Mononuclear cell (primary cell): ENCODE data around the gene TMTC3. TPM values are rescaled to one million over a fixed set of nuclear protein-coding genes. Genes with fewer than 3 reads are reported as not detected.

Source experiments
- H3K27me3 ChIP-seq: 2 replicates; pipeline ENCODE4 v1.6.0; 2011; ENCODE audit warnings: low read length, control low read depth; ENCODE audit not compliant: insufficient read depth
- H3K4me1 ChIP-seq: 2 replicates; pipeline ENCODE4 v1.5.1; 2011; ENCODE audit warnings: mild to moderate bottlenecking, low read length, control low read depth; ENCODE audit not compliant: insufficient read depth
- H3K4me3 ChIP-seq: 2 replicates; pipeline ENCODE4 v1.5.1; 2011; ENCODE audit warnings: mild to moderate bottlenecking, low read length, moderate library complexity
- H3K9me3 ChIP-seq: 2 replicates; pipeline ENCODE4 v1.5.1; 2011; ENCODE audit warnings: low read depth, mild to moderate bottlenecking, control low read depth, low read length
- total RNA-seq: library from RNA; depleted of rRNA; stranded (reverse); fragments of >200 nt; gene quantifications from one replicate; pipeline ENCODE4 v1.2.3, GENCODE V29; 2012

TMTC3 gene
- total RNA-seq, 1 donor: 9.2 TPM

DNA sequence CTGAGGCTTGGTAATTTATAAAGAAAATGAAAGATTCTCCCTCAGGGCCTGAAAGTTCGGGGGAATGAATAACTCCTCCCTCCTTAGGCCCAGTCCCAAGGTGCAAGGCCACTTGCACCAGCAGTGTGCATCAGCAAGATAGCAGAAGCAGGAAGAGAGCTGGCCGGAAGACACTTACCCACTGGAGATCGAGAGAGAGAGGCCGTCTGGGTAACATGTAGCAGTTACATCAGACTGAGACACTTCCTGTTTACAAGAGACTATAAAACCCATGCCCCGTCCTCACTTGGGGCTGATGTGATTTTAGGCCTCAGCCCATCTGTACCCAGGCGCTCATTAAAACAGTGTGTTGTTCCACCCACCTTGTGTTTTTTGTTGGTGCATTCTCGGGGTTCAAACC is 85.2 kb downstream of the TMTC3 start:
- no peak overlapping the region for H3K4me3 ChIP-seq
- no peaks in the 10 kb centered on the region for H3K27me3 ChIP-seq
- no peaks in the 10 kb centered on the region for H3K9me3 ChIP-seq
- H3K4me1 ChIP-seq: no peaks in the 10 kb centered on the region

- Histone ChIP-seq H3K4me1 (no peaks in the 10 kb centered on the region), H3K9me3 (no peaks in the 10 kb centered on the region), H3K27me3 (no peaks in the 10 kb centered on the region), H3K4me3 (no peak overlapping the region)
Measured at GRCh38 chr12:88227871-88228270, 85.8 kb downstream of the TMTC3 start.

- H3K27me3 ChIP-seq: no peaks in the 10 kb centered on the region
- H3K9me3 ChIP-seq: no peaks in the 10 kb centered on the region
Measured at GRCh38 chr12:88228720-88229119, 86.6 kb downstream of the TMTC3 start.

DNA sequence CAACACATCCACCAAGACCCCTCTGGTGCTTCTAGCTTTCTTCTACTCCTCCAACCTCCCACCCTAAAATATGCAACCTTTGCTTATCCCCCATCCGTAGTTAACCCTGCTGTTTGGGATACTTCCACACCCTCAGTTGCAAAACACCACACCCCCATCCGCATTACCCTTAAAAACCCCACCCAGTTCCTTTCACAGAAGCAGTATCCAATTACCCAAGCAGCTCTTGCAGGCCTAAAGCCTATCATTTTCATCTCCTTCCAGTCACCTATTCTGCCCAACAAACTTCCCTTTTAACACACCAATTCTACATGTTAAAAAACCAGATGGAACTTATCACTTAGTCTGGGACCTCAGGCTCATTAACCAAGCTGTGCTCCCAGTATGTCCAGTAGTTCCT is 88.2 kb downstream of the TMTC3 start:
- no peak overlapping the region for H3K4me3 ChIP-seq
- no peaks in the 10 kb centered on the region for H3K27me3 ChIP-seq
- no peaks in the 10 kb centered on the region for H3K4me1 ChIP-seq
- no peaks in the 10 kb centered on the region for H3K9me3 ChIP-seq

More at GRCh38 chr12:88228720-88229119, 86.6 kb downstream of the TMTC3 start:
- no peaks in the 10 kb centered on the region for H3K4me1 ChIP-seq
- no peak overlapping the region for H3K4me3 ChIP-seq

- Histone ChIP-seq H3K4me3 (no peak overlapping the region), H3K4me1 (no peaks in the 10 kb centered on the region), H3K9me3 (no peaks in the 10 kb centered on the region), H3K27me3 (no peaks in the 10 kb centered on the region)
Measured at GRCh38 chr12:88235183-88235833, 93.2 kb downstream of the TMTC3 start.

DNA sequence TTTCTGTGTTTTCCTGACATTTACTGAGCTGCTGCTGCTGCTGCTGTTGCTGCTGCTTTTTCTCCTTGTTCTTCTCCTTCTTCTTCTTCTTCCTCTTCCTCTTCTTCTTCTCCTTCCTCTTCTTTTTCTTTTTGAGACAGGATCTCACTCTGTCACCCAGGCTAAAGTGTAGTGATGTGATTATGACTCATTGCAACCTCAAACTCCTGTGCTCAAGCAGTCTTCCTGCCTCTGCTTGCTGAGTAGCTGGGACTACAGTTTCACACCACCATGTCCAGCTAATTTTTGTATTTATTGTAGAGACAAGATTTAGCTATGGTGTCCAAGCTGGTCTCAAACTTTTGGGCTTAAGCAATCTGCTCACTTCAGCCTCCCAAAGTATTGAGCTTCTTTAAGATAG is 95.8 kb downstream of the TMTC3 start:
- no peaks in the 10 kb centered on the region for H3K4me1 ChIP-seq
- no peaks in the 10 kb centered on the region for H3K9me3 ChIP-seq
- H3K27me3 ChIP-seq: no peaks in the 10 kb centered on the region
- no peak overlapping the region for H3K4me3 ChIP-seq

DNA sequence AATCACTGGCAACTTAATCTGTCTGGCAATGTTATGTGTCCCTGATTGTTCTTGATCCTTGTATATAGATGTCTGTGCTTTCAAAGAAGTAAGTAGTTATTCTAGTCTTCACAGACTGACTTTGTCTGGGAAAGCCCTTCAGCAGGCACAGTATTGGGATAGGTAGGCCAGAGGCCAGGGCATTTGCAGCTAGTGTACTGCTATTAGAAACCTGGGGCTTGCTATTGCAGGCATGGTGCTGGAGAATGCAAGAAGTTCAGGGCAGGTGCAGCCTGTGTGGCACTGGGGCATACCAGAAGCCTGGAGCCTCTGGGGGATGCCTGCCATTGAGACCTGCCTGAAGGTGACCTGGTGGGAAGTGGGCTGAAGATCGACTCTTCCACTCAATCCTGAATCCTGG is 96.3 kb downstream of the TMTC3 start:
- H3K27me3 ChIP-seq: no peaks in the 10 kb centered on the region
- H3K9me3 ChIP-seq: no peaks in the 10 kb centered on the region
- H3K4me1 ChIP-seq: no peaks in the 10 kb centered on the region
- no peak overlapping the region for H3K4me3 ChIP-seq

- Histone ChIP-seq H3K27me3 (no peaks in the 10 kb centered on the region), H3K4me3 (no peak overlapping the region), H3K9me3 (no peaks in the 10 kb centered on the region), H3K4me1 (no peaks in the 10 kb centered on the region)
Measured at GRCh38 chr12:88241862-88242570, 99.9 kb downstream of the TMTC3 start.

DNA sequence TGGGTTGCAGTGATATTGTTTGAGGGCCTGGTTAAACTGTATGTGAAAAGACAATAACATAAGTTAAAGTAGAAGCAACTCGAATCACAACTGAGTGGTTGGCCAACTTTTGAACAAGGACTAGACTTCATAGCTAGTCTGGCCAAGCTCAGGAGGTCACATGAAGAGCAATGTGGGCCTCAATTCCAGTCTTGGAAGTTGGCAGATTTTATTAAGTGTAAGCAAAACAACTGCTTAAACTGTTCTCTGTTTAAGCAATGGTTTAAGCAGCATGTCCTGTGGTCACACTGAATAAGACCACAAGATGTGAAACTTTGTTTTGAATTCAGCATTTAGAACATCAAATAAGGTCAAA is 100.4 kb downstream of the TMTC3 start:
- no peaks in the 10 kb centered on the region for H3K4me1 ChIP-seq
- H3K27me3 ChIP-seq: no peaks in the 10 kb centered on the region
- H3K4me3 ChIP-seq: no peak overlapping the region
- no peaks in the 10 kb centered on the region for H3K9me3 ChIP-seq

- H3K4me3 ChIP-seq: no peak overlapping the region
- no peaks in the 10 kb centered on the region for H3K27me3 ChIP-seq
- no peaks in the 10 kb centered on the region for H3K4me1 ChIP-seq
- H3K9me3 ChIP-seq: no peaks in the 10 kb centered on the region
Measured at GRCh38 chr12:88242939-88243338, 100.8 kb downstream of the TMTC3 start.

DNA sequence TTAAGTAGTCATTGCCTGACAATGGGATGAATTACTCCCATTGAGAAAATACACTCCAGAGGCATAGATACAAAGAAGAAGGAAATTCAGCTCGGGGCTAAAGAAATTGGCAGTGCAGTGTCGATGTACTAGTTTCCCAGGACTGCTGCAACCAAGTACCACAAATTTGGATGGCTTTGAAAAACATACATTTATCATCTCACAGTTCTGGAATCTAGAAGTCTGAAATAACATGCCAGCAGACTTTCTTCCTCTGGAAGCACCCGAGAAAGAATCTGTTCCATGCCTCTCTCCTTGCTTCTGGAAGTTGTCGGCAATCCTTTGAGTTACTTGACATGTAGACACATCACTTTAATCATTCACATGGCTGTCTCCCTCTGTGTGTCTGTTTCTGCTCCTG is 101.9 kb downstream of the TMTC3 start:
- Histone ChIP-seq H3K4me3 (no peak overlapping the region), H3K27me3 (no peaks in the 10 kb centered on the region), H3K4me1 (no peaks in the 10 kb centered on the region), H3K9me3 (no peaks in the 10 kb centered on the region)

- Histone ChIP-seq H3K4me3 (no peak overlapping the region), H3K27me3 (no peaks in the 10 kb centered on the region), H3K4me1 (no peaks in the 10 kb centered on the region), H3K9me3 (no peaks in the 10 kb centered on the region)
Measured at GRCh38 chr12:88245905-88246304, 103.8 kb downstream of the TMTC3 start.

GRCh38 chr12:88247241-88247643 is 105.1 kb downstream of the TMTC3 start:
- Histone ChIP-seq H3K27me3 (no peaks in the 10 kb centered on the region), H3K9me3 (no peaks in the 10 kb centered on the region), H3K4me3 (no peak overlapping the region), H3K4me1 (no peaks in the 10 kb centered on the region)

DNA sequence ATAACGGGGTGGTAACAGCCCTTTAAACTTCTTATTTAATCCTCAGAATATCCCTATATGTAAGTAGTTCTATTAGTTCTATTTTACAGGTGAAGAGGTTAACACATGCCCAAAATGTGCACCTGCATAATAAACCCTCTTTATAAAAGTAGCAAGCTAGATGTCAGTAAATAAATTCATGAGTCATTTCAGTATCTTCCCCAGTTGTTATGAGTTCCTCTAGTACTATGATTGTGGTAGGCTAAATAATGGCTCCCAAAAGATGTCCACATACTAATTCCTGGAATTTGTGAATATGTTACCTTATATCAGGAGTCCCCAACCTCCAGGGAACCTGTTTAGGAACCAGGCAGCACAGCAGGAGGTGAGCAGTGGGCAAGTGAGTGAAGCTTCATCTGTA is 106.5 kb downstream of the TMTC3 start:
- Histone ChIP-seq H3K9me3 (no peaks in the 10 kb centered on the region), H3K4me3 (no peak overlapping the region), H3K27me3 (no peaks in the 10 kb centered on the region), H3K4me1 (no peaks in the 10 kb centered on the region)
